ENCODE data around the gene OBSCN.
"Not testable (repeated sequence)": the region's sequence is repeated elsewhere in the genome, so short reads cannot be mapped to it uniquely, and the experiment has no call there.

Gene OBSCN

GRCh38 chr1:228172591-228173527, 35.0 kb upstream of the OBSCN start:
- no peak overlapping the region for H3K4me3 ChIP-seq (replicated peaks; ENCODE audit: low read depth, low read length)
- DNase-seq (ENCODE audit: extremely low read depth, low read depth), result no peak
- TF ChIP-seq, protein P1, sequence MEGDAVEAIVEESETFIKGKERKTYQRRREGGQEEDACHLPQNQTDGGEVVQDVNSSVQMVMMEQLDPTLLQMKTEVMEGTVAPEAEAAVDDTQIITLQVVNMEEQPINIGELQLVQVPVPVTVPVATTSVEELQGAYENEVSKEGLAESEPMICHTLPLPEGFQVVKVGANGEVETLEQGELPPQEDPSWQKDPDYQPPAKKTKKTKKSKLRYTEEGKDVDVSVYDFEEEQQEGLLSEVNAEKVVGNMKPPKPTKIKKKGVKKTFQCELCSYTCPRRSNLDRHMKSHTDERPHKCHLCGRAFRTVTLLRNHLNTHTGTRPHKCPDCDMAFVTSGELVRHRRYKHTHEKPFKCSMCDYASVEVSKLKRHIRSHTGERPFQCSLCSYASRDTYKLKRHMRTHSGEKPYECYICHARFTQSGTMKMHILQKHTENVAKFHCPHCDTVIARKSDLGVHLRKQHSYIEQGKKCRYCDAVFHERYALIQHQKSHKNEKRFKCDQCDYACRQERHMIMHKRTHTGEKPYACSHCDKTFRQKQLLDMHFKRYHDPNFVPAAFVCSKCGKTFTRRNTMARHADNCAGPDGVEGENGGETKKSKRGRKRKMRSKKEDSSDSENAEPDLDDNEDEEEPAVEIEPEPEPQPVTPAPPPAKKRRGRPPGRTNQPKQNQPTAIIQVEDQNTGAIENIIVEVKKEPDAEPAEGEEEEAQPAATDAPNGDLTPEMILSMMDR (IDR thresholded peaks at IDR 0.05; ENCODE audit: low read depth, low read length, missing control alignments), result no peak

GRCh38 chr1:228173528-228174481, 34.0 kb upstream of the OBSCN start:
- DNase-seq (ENCODE audit: extremely low read depth, low read depth); H3K4me3 ChIP-seq (replicated peaks; ENCODE audit: low read depth, low read length): not testable (repeated sequence)

DNA sequence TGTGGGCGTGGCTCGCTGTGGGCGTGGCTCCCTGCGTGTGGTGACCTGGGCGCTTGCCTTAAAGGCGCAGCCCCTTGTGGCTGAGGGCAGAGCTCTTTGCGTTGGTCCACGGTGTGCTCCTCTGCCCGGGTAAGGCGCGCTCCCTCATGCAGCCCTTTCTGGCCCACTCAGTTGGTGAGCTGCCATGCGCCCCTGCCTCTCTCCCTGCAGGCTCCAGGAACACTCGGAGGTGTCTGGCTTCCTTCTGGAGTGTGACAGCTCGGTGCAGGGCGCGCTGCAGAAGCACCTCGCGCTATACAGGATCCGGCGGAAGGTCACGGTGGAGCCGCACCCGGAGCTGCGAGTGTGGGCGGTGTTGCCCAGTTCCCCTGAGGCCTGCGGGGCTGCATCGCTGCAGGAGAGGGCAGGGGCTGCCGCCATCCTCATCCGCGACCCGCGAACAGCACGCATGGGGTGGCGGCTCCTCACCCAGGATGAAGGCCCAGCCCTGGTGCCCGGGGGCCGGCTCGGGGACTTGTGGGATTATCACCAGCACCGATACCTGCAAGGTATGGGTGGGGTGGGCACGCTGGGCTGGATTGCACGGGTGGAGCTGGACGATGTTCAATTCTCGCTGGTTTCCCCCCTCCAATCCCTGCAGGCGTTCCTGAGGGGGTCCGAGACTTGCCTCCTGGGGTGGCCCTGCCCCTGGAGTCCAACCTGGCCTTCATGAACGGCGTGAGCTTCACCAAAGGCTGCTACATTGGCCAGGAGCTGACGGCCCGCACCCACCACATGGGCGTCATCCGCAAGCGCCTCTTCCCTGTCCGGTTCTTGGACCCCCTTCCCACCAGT, 33.1 kb upstream of the OBSCN start:
- TF ChIP-seq, protein P1 (IDR thresholded peaks at IDR 0.05; ENCODE audit: low read depth, low read length, missing control alignments), result no peak
- no peak overlapping the region for H3K4me3 ChIP-seq (replicated peaks; ENCODE audit: low read depth, low read length)
- DNase-seq (ENCODE audit: extremely low read depth, low read depth), result no peak

- H3K4me3 ChIP-seq (replicated peaks; ENCODE audit: low read depth, low read length), result no peak overlapping the region
- DNase-seq (ENCODE audit: extremely low read depth, low read depth), result no peak
- TF ChIP-seq, protein P1 (IDR thresholded peaks at IDR 0.05; ENCODE audit: low read depth, low read length, missing control alignments), result no peak
These were observed 32.4 kb upstream of the OBSCN start for GRCh38 chr1:228175316-228176023.

GRCh38 chr1:228176024-228176395, 31.8 kb upstream of the OBSCN start:
- TF ChIP-seq, protein P1 (IDR thresholded peaks at IDR 0.05; ENCODE audit: low read depth, low read length, missing control alignments), result no peak
- no peak overlapping the region for H3K4me3 ChIP-seq (replicated peaks; ENCODE audit: low read depth, low read length)
- no peak for DNase-seq (ENCODE audit: extremely low read depth, low read depth)

DNA sequence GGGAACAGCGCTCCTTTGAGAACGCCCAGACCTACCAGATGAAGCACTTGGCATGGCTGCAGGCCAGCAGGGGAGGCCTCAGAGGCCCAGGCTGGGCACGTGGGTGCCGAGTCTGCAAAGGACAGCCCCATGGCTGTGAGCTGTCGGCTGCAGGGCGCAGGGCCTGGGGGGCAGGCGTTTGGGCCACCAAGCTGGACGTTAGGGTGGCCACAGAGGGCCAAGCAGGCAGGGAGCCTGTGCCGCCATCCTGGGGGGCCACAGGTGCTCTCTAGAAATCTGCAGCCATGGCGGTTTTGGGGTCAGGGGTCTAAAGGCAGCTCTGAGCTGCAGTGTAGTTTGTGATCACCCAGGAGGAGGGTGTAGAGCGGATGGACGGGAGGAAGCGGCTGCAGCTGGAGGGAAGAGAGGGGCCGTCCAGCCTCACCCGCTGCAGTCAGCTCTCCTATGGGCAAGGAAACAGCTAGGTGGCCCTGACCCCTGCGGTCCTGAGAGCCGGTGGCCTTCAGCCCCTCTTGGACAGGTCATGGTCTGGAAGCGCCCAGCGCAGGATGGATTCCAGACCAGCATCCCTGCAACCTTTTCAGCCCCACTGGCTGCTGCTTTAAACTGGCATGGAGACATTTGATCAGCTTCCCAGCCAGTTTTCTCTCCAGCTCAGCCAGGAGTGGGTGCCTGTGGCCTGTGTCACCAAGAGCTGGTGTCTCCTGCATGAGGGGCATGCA, 31.2 kb upstream of the OBSCN start:
- no peak for DNase-seq (ENCODE audit: extremely low read depth, low read depth)
- H3K4me3 ChIP-seq (replicated peaks; ENCODE audit: low read depth, low read length), result no peak overlapping the region
- TF ChIP-seq, protein P1 (IDR thresholded peaks at IDR 0.05; ENCODE audit: low read depth, low read length, missing control alignments), result no peak

Measured in HFF-Myc (cell line).